GM12878 (cell line): Measurements from ENCODE around the gene PRKAG2. TPM values are rescaled to one million over a fixed set of nuclear protein-coding genes. Genes with fewer than 3 reads are reported as not detected.

Experiments used
- ATAC-seq: fragments of 200-7000 bp; cut with Tn5 transposase; 3 replicates; pipeline ENCODE4 v1.9.1; 2020; ENCODE audit warnings: mild to moderate bottlenecking, moderate library complexity
- BruUV-seq: library from RNA; stranded (reverse); fragments of 400-500 nt; replicated peaks from 2 replicates; lab custom pipeline; 2021; lab: Mats Ljungman, UMichigan
- CTCF ChIA-PET: fragments of 300-600 bp; sonication (Branson Sonifier 250); formaldehyde crosslinking; extraction: SDS; loops from one replicate; lab custom pipeline; 2021; ENCODE audit warnings: inconsistent platforms; lab: Yijun Ruan, JAX
- POLR2A ChIA-PET: fragments of 350-600 bp; formaldehyde crosslinking; extraction: SDS; loops from one replicate; lab custom pipeline; 2021; ENCODE audit warnings: inconsistent platforms; lab: Charles Lee
- RAD21 ChIA-PET: fragments of 300-600 bp; sonication (Branson Sonifier 250); formaldehyde crosslinking; loops from one replicate; lab custom pipeline; 2023; ENCODE audit warnings: antibody characterized with exemption; ENCODE audit not compliant: unreplicated experiment; lab: Charles Lee
- SMC1A ChIA-PET: fragments of 300-600 bp; sonication (Branson Sonifier 250); formaldehyde crosslinking; loops from one replicate; lab custom pipeline; 2023; ENCODE audit not compliant: unreplicated experiment, uncharacterized antibody; lab: Charles Lee
- DNase-seq: peaks from one replicate; pipeline ENCODE4 v3.0.0-alpha.2; 2011; ENCODE audit warnings: low read depth, low spot score
- FAIRE-seq: peaks from 3 replicates; lab custom pipeline; 2011; peaks lifted over from hg19 to GRCh38; lab: Jason Lieb, UNC
- H2AFZ ChIP-seq: 2 replicates; pipeline ENCODE4 v1.6.0; 2011; ENCODE audit warnings: low read depth, low read length, control low read depth; ENCODE audit not compliant: control insufficient read depth
- H3K27ac ChIP-seq: 2 replicates; pipeline ENCODE4 v1.5.1; 2011; ENCODE audit warnings: control low read depth; ENCODE audit not compliant: control insufficient read depth, insufficient read depth
- H3K27me3 ChIP-seq, 2 experiments: replicated peaks in 1 of 2; 2 replicates each; pipeline versions ENCODE4 v1.6.0 to v1.6.1; 2011; ENCODE audit warnings: low read length in 1 of 2; ENCODE audit not compliant: control insufficient read depth in 2 of 2, insufficient read depth in 2 of 2
- H3K36me3 ChIP-seq, 2 experiments: 2 replicates each; pipeline ENCODE4 v1.5.1; 2011; ENCODE audit warnings: low read length in 1 of 2; ENCODE audit not compliant: control insufficient read depth in 2 of 2, insufficient read depth in 2 of 2
- H3K4me1 ChIP-seq: 2 replicates; pipeline ENCODE4 v1.6.1; 2011; ENCODE audit warnings: mild to moderate bottlenecking, low read length, moderate library complexity, mixed read lengths; ENCODE audit not compliant: control insufficient read depth, insufficient read depth
- H3K4me2 ChIP-seq: 2 replicates; pipeline ENCODE4 v1.6.0; 2011; ENCODE audit warnings: control low read depth; ENCODE audit not compliant: control insufficient read depth, insufficient read depth
- H3K4me3 ChIP-seq: fragments of 200-600 bp; sonication (generic); 2 replicates; pipeline ENCODE4 v1.5.1; 2016
- H3K79me2 ChIP-seq: 2 replicates; pipeline ENCODE4 v1.6.0; 2011; ENCODE audit warnings: low read length; ENCODE audit not compliant: control insufficient read depth, insufficient read depth
- H3K9ac ChIP-seq: 2 replicates; pipeline ENCODE4 v1.8.0; 2011; ENCODE audit warnings: low read length, control low read depth, mixed read lengths; ENCODE audit not compliant: control insufficient read depth, insufficient read depth
- H3K9me3 ChIP-seq: replicated peaks from 3 replicates; pipeline ENCODE4 v1.5.1; 2011; ENCODE audit warnings: mild to moderate bottlenecking, low read length; ENCODE audit not compliant: control insufficient read depth, insufficient read depth
- H4K20me1 ChIP-seq: 2 replicates; pipeline ENCODE4 v1.6.0; 2011; ENCODE audit not compliant: control insufficient read depth, insufficient read depth
- CBX3 ChIP-seq: fragments of 200-600 bp; sonication (generic); IDR thresholded peaks from 2 replicates; pipeline ENCODE4 v1.6.1; 2016; ENCODE audit warnings: low read depth, borderline replicate concordance
- CREB1 ChIP-seq: IDR thresholded peaks from 2 replicates; pipeline ENCODE4 v1.6.1; 2012; ENCODE audit warnings: low read depth, mild to moderate bottlenecking, inconsistent platforms
- KLF5 ChIP-seq: fragments of 450-650 bp; IDR thresholded peaks from 2 replicates; pipeline ENCODE4 v1.6.1; 2014; ENCODE audit warnings: mild to moderate bottlenecking; ENCODE audit not compliant: partially characterized antibody
- NFYB ChIP-seq: IDR thresholded peaks from 2 replicates; pipeline ENCODE4 v1.6.1; 2011; ENCODE audit warnings: low read depth, mild to moderate bottlenecking, low read length, improper control_type of control experiment, moderate library complexity; ENCODE audit not compliant: insufficient read depth
- PML ChIP-seq: IDR thresholded peaks from 2 replicates; pipeline ENCODE4 v1.6.1; 2012; ENCODE audit warnings: low read length, inconsistent platforms
- WGBS: methylation state at CpG from one replicate; pipeline ENCODE4 v1.1.6; 2016; ENCODE audit warnings: low lambda C conversion rate; ENCODE audit not compliant: insufficient replicate concordance, insufficient coverage; ENCODE audit errors: missing lambda C conversion rate; 5-methylcytosine and 5-hydroxymethylcytosine counted together
- in situ Hi-C: fragments of 300-500 bp; cut with MboI; formaldehyde crosslinking; loops from 9 replicates; pipeline ENCODE4 v1.14.3; 2018; ENCODE audit warnings: mixed read lengths
- intact Hi-C: fragments of 100-400 bp; cut with micrococcal nuclease; formaldehyde crosslinking; loops from one replicate; pipeline ENCODE4 v1.14.2; 2022; ENCODE audit not compliant: unreplicated experiment
- polyA plus RNA-seq, 11 experiments: library from polyadenylated mRNA; depleted of rRNA in 4 of 11; unstranded in 6 of 11; stranded (reverse) in 5 of 11; fragments of >200 nt; fragmentation: Nextera tagmentation in 4 of 11; fragmentation: Illumina TruSeq in 1 of 11; extraction: Ambion mirVana in 4 of 11; extraction: Trizol in 1 of 11; gene quantifications; 1 replicate in 1 of 11; 2 replicates in 10 of 11; pipeline versions ENCODE4 v1.2.1 to v1.2.3, GENCODE V29; 2011 to 2016; ENCODE audit warnings: inconsistent platforms in 2 of 11, missing spikeins in 2 of 11, low read depth in 1 of 11
- total RNA-seq, 4 experiments: library from RNA; depleted of rRNA in 3 of 4; stranded (reverse); fragments of >200 nt in 3 of 4; fragmentation: Illumina TruSeq in 1 of 4; extraction: Trizol in 1 of 4; gene quantifications; 2 replicates each; pipeline versions ENCODE4 v1.2.1 to v1.2.3, GENCODE V29; 2013 to 2021
- TF ChIP-seq, protein P1 (sequence below): fragments of 450-650 bp; IDR thresholded peaks from 2 replicates; pipeline ENCODE4 v1.6.1; 2018; ENCODE audit warnings: mild to moderate bottlenecking, low read depth, moderate library complexity; ENCODE audit not compliant: partially characterized antibody
- TF ChIP-seq, protein P2 (sequence below): fragments of 450-650 bp; IDR thresholded peaks from 2 replicates; pipeline ENCODE4 v1.6.1; 2017; ENCODE audit warnings: mild to moderate bottlenecking
- TF ChIP-seq, protein P3 (sequence below): fragments of 450-650 bp; IDR thresholded peaks from 2 replicates; pipeline ENCODE4 v1.6.1; 2016; ENCODE audit warnings: mild to moderate bottlenecking, moderate library complexity, borderline replicate concordance

The PRKAG2 gene
- total and polyA plus RNA-seq, 10 of the 15 experiments (the other 5 are each of a cell fraction or from before 2014, with no cell fraction given) = 3.4 to 8.9 (median 6.8) TPM

DNA sequence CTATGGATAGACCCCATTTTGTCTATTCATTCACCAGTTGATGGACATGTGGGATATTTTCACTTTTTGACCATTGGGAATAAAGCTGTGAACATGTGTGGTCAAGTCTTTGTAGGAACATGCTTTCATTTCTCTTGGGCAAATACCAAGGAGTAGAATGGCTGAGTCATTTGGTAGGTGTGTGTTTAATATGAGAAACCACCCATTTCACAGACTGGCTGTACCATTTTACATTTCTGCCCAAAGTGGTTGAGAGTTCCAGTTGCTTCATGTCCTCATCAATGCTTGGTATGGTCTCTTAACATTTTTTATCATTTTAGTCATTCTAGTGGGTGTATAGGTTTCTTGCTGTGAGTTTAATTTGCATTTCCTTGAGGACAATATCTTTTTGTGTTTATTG lies 232.4 kb downstream of the PRKAG2 start (continued):
- TF ChIP-seq, protein P1, sequence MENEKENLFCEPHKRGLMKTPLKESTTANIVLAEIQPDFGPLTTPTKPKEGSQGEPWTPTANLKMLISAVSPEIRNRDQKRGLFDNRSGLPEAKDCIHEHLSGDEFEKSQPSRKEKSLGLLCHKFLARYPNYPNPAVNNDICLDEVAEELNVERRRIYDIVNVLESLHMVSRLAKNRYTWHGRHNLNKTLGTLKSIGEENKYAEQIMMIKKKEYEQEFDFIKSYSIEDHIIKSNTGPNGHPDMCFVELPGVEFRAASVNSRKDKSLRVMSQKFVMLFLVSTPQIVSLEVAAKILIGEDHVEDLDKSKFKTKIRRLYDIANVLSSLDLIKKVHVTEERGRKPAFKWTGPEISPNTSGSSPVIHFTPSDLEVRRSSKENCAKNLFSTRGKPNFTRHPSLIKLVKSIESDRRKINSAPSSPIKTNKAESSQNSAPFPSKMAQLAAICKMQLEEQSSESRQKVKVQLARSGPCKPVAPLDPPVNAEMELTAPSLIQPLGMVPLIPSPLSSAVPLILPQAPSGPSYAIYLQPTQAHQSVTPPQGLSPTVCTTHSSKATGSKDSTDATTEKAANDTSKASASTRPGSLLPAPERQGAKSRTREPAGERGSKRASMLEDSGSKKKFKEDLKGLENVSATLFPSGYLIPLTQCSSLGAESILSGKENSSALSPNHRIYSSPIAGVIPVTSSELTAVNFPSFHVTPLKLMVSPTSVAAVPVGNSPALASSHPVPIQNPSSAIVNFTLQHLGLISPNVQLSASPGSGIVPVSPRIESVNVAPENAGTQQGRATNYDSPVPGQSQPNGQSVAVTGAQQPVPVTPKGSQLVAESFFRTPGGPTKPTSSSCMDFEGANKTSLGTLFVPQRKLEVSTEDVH = no peak
- TF ChIP-seq KLF5 = no peak
- TF ChIP-seq NFYB = no peak
- TF ChIP-seq CBX3 = no peak

DNA sequence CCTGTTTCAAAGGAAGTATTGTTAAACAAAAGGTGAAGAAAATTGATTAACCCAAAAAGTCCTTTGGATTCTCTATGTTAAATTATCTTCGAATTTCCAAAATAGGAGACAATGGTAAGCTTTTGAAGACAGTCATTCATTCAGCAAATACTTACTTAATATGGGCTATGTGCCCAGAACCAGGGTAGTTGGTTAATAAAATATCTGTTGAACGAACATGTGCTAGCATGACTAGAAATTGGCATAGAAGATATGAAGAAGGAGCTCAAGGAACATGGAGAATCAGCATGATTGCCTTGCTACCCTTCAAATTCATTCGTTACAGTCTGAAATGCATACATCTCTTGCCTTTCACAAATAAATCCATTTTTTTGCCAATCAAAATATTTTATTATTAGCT lies 234.2 kb downstream of the PRKAG2 start:
- Histone ChIP-seq H3K79me2 (no peaks in the 10 kb centered on the region), H2AFZ (no peak overlapping the region), H3K4me3 (no peak overlapping the region), H4K20me1 (no peaks in the 10 kb centered on the region), H3K9me3 (peaks cover 2% of the 10 kb centered on the region; the same call in 2 of the 3 replicates), H3K4me2 (no peak overlapping the region), H3K27me3 (no peaks in the 10 kb centered on the region; a peak in 1 of 4 replicates), H3K4me1 (no peaks in the 10 kb centered on the region), H3K9ac (no peak overlapping the region), H3K36me3 (no peaks in the 10 kb centered on the region), H3K27ac (no peak overlapping the region)
- 29% methylated on average over 3 of the region's 3 CpGs for WGBS
- RAD21 ChIA-PET = no interaction called here
- FAIRE-seq (no peak), ATAC-seq (no peak), DNase-seq (no peak)
- CTCF ChIA-PET = interaction anchor here (0.6 to 1.9 kb wide), 3 partner anchors 10 to 521 kb away, joined by 3 to 7 read pairs (median 3); no protein-coding TSS in a partner anchor
- in situ Hi-C loops (no loop called here), intact Hi-C loops (no loop called here)
- TF ChIP-seq, protein P2, sequence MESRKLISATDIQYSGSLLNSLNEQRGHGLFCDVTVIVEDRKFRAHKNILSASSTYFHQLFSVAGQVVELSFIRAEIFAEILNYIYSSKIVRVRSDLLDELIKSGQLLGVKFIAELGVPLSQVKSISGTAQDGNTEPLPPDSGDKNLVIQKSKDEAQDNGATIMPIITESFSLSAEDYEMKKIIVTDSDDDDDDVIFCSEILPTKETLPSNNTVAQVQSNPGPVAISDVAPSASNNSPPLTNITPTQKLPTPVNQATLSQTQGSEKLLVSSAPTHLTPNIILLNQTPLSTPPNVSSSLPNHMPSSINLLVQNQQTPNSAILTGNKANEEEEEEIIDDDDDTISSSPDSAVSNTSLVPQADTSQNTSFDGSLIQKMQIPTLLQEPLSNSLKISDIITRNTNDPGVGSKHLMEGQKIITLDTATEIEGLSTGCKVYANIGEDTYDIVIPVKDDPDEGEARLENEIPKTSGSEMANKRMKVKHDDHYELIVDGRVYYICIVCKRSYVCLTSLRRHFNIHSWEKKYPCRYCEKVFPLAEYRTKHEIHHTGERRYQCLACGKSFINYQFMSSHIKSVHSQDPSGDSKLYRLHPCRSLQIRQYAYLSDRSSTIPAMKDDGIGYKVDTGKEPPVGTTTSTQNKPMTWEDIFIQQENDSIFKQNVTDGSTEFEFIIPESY = no peak
- TF ChIP-seq CREB1 (no peak), PML (no peak)
- TF ChIP-seq, protein P3, sequence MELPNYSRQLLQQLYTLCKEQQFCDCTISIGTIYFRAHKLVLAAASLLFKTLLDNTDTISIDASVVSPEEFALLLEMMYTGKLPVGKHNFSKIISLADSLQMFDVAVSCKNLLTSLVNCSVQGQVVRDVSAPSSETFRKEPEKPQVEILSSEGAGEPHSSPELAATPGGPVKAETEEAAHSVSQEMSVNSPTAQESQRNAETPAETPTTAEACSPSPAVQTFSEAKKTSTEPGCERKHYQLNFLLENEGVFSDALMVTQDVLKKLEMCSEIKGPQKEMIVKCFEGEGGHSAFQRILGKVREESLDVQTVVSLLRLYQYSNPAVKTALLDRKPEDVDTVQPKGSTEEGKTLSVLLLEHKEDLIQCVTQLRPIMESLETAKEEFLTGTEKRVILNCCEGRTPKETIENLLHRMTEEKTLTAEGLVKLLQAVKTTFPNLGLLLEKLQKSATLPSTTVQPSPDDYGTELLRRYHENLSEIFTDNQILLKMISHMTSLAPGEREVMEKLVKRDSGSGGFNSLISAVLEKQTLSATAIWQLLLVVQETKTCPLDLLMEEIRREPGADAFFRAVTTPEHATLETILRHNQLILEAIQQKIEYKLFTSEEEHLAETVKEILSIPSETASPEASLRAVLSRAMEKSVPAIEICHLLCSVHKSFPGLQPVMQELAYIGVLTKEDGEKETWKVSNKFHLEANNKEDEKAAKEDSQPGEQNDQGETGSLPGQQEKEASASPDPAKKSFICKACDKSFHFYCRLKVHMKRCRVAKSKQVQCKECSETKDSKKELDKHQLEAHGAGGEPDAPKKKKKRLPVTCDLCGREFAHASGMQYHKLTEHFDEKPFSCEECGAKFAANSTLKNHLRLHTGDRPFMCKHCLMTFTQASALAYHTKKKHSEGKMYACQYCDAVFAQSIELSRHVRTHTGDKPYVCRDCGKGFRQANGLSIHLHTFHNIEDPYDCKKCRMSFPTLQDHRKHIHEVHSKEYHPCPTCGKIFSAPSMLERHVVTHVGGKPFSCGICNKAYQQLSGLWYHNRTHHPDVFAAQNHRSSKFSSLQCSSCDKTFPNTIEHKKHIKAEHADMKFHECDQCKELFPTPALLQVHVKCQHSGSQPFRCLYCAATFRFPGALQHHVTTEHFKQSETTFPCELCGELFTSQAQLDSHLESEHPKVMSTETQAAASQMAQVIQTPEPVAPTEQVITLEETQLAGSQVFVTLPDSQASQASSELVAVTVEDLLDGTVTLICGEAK = no peak
- POLR2A ChIA-PET = no interaction called here
- no TSS peak for BruUV-seq
- SMC1A ChIA-PET = interaction anchor here (1.0 to 1.2 kb wide), 2 partner anchors 12 to 199 kb away, joined by 3 read pairs; no protein-coding TSS in a partner anchor
